ENCODE measurements around the gene ZNF57. TPM values are rescaled to one million over a fixed set of nuclear protein-coding genes. Genes with fewer than 3 reads are reported as not detected.

ZNF57 gene
- total and polyA plus RNA-seq, 3 experiments from 2014 or later = 3.2 to 4.4 (median 4.4) TPM

DNA sequence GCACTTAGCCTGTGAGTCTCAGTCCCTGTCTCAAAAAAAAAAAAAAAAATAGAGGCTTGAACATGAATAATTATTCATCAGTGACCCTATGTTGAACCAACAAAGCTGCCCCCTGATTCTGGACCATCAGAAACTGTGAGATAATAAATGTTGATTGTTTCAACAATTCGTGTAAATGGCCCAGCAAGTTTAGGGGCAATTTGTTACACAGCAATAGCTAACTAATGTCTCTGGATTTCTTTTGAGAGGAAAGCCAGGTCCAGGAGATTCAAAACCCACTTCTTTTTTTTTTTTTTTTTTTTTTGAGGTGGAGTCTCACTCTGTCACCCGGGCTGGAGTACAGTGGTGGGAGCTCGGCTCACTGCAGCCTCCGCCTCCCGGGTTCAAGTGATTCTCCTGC, 64.1 kb downstream of the ZNF57 start:
- no peaks in the 10 kb centered on the region for H3K36me3 Mint-ChIP-seq
- POLR2A ChIA-PET = interaction anchor here (0.6 to 0.7 kb wide), 2 partner anchors 729 to 1173 kb away, joined by 5 read pairs; no protein-coding TSS in a partner anchor

DNA sequence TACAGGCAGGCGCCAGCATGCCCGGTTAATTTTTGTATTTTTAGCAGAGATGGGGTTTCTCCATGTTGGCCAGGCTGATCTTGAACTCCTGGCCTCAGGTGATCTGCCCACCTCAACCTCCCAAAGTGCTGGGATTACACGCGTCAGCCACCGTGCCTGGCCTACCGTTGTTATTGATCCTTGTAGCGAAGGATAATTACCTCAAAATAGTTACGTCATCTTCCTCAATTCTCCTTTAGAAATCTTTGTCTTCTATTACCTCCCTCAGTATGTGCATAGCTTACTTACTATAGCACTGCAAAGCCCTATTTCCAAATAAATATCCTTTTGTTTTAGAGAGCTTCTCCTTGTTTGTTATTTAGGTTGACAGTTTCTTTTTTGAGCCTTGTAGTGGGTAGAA, 67.2 kb downstream of the ZNF57 start:
- DNase-seq = no peak
- H3K4me3 Mint-ChIP-seq = no peak overlapping the region
- no peak overlapping the region for H3K4me3 ChIP-seq (ENCODE audit: low read length)
- no peak overlapping the region for H3K27ac ChIP-seq (ENCODE audit: low read depth, low read length)
- H3K27me3 ChIP-seq (ENCODE audit: insufficient read depth, low read length, poor library complexity, severe bottlenecking) = no peaks in the 10 kb centered on the region
- no peaks in the 10 kb centered on the region for H3K9me3 Mint-ChIP-seq
- H3K36me3 ChIP-seq (ENCODE audit: insufficient read depth, low read length) = no peaks in the 10 kb centered on the region
- H3K36me3 Mint-ChIP-seq = no peaks in the 10 kb centered on the region
- H3K9me3 ChIP-seq (ENCODE audit: low read length) = no peaks in the 10 kb centered on the region
- no peaks in the 10 kb centered on the region for H3K4me1 ChIP-seq (ENCODE audit: insufficient read depth, low read length)
- POLR2A ChIA-PET = no interaction called here
- no peaks in the 10 kb centered on the region for H3K4me1 Mint-ChIP-seq
- no peak overlapping the region for H3K27ac Mint-ChIP-seq
- peaks cover 4 to 6% of the 10 kb centered on the region in 2 donors for H3K27me3 Mint-ChIP-seq
- CTCF ChIA-PET = interaction anchor here (0.8 to 1.1 kb wide), 3 partner anchors 107 to 141 kb away, joined by 3 to 4 read pairs (median 4); no protein-coding TSS in a partner anchor

More for the DNA sequence above, 64.1 kb downstream of the ZNF57 start:
- Mint-ChIP-seq H3K27ac (no peak overlapping the region), H3K27me3 (peaks cover 5 to 8% of the 10 kb centered on the region in 2 donors), H3K4me1 (peaks cover 5 to 6% (median 5%) of the 10 kb centered on the region in 3 donors), H3K9me3 (no peaks in the 10 kb centered on the region), H3K4me3 (no peak overlapping the region)
- CTCF ChIA-PET = interaction anchor here (0.6 to 6.5 kb wide), 7 partner anchors 12 to 216 kb away, joined by 3 to 53 read pairs (median 4); partner anchors contain the start of gene TLE6
- no peak for DNase-seq
- H3K4me1 ChIP-seq (ENCODE audit: insufficient read depth, low read length) = peaks cover 4% of the 10 kb centered on the region
- H3K4me3 ChIP-seq (ENCODE audit: low read length) = no peak overlapping the region
- no peaks in the 10 kb centered on the region for H3K9me3 ChIP-seq (ENCODE audit: low read length)
- H3K27ac ChIP-seq (ENCODE audit: low read depth, low read length) = no peak overlapping the region
- H3K36me3 ChIP-seq (ENCODE audit: insufficient read depth, low read length) = no peaks in the 10 kb centered on the region
- H3K27me3 ChIP-seq (ENCODE audit: insufficient read depth, low read length, poor library complexity, severe bottlenecking) = no peaks in the 10 kb centered on the region

Other genes starting within 250 kb of the ZNF57 start
- gene GNG7, start 198.2 kb upstream of the ZNF57 start, total RNA-seq = under 1 TPM; 0.40 to 0.53 TPM
- 1.2 TPM for gene GNG7, start 198.2 kb upstream of the ZNF57 start, polyA plus RNA-seq
- under 1 TPM in 1 of 2 experiments, not detected in 1; 0.18 TPM for gene DIRAS1, start 179.6 kb upstream of the ZNF57 start, total RNA-seq
- not detected for gene DIRAS1, start 179.6 kb upstream of the ZNF57 start, polyA plus RNA-seq
- gene SLC39A3, start 160.9 kb upstream of the ZNF57 start, total RNA-seq = 10 to 100 TPM; 44.1 to 51.3 TPM
- gene SLC39A3, start 160.9 kb upstream of the ZNF57 start, polyA plus RNA-seq = 35.4 TPM
- 10 to 100 TPM; 87.8 to 93.9 TPM for gene SGTA, start 117.7 kb upstream of the ZNF57 start, total RNA-seq
- gene SGTA, start 117.7 kb upstream of the ZNF57 start, polyA plus RNA-seq = 39.7 TPM
- 100 to 1,000 TPM; 169 to 178 TPM for gene THOP1, start 115.4 kb upstream of the ZNF57 start, total RNA-seq
- 40.2 TPM for gene THOP1, start 115.4 kb upstream of the ZNF57 start, polyA plus RNA-seq
- 1 to 10 TPM; 2.1 to 2.3 TPM for gene ZNF554, start 81.1 kb upstream of the ZNF57 start, total RNA-seq
- 5.7 TPM for gene ZNF554, start 81.1 kb upstream of the ZNF57 start, polyA plus RNA-seq
- 1 to 10 TPM; 2.5 to 3.0 TPM for gene ZNF555, start 59.5 kb upstream of the ZNF57 start, total RNA-seq
- 4.5 TPM for gene ZNF555, start 59.5 kb upstream of the ZNF57 start, polyA plus RNA-seq
- gene ZNF556, start 33.6 kb upstream of the ZNF57 start, total RNA-seq = not detected
- gene ZNF556, start 33.6 kb upstream of the ZNF57 start, polyA plus RNA-seq = not detected
- 1 to 10 TPM; 3.8 to 4.1 TPM for gene ZNF77, start 44.0 kb downstream of the ZNF57 start, total RNA-seq
- gene ZNF77, start 44.0 kb downstream of the ZNF57 start, polyA plus RNA-seq = 3.1 TPM
- 1 to 10 TPM; 1.1 to 1.3 TPM for gene TLE6, start 76.6 kb downstream of the ZNF57 start, total RNA-seq
- gene TLE6, start 76.6 kb downstream of the ZNF57 start, polyA plus RNA-seq = not detected
- gene TLE2, start 128.4 kb downstream of the ZNF57 start, total RNA-seq = 1 to 10 TPM; 3.8 to 5.3 TPM
- 5.0 TPM for gene TLE2, start 128.4 kb downstream of the ZNF57 start, polyA plus RNA-seq
- gene TLE5, start 161.6 kb downstream of the ZNF57 start, total RNA-seq = 100 to 1,000 TPM; 335 to 352 TPM
- gene TLE5, start 161.6 kb downstream of the ZNF57 start, polyA plus RNA-seq = 753 TPM
- 1 to 10 TPM; 5.8 TPM for gene GNA11, start 193.4 kb downstream of the ZNF57 start, total RNA-seq
- gene GNA11, start 193.4 kb downstream of the ZNF57 start, polyA plus RNA-seq = 0.10 TPM
- 1 to 10 TPM; 2.6 to 3.9 TPM for gene GNA15, start 235.1 kb downstream of the ZNF57 start, total RNA-seq
- 0.59 TPM for gene GNA15, start 235.1 kb downstream of the ZNF57 start, polyA plus RNA-seq